Colonic mucosa (tissue), 4 donors: Measurements from ENCODE around the gene MSI2. TPM values are rescaled to one million over a fixed set of nuclear protein-coding genes. Genes with fewer than 3 reads are reported as not detected.
"Not testable (repeated sequence)": the region's sequence is repeated elsewhere in the genome, so short reads cannot be mapped to it uniquely, and the experiment has no call there.

ENCODE experiments used
- DNase-seq: peaks from one replicate; pipeline ENCODE4 v3.0.0-alpha.2; 2020
- H3K27ac ChIP-seq: fragments of 200-600 bp; one replicate; pipeline ENCODE4 v1.8.0; 2021
- H3K27me3 ChIP-seq: fragments of 200-600 bp; one replicate; pipeline ENCODE4 v1.8.0; 2021
- H3K36me3 ChIP-seq: fragments of 200-600 bp; one replicate; pipeline ENCODE4 v1.8.0; 2021
- H3K4me1 ChIP-seq: fragments of 200-600 bp; one replicate; pipeline ENCODE4 v1.8.0; 2021; ENCODE audit warnings: mild to moderate bottlenecking
- H3K4me3 ChIP-seq: fragments of 200-600 bp; one replicate; pipeline ENCODE4 v1.8.0; 2021
- H3K9ac ChIP-seq, 2 donors: one replicate each; pipeline ENCODE4 v1.7.0; 2013; ENCODE audit warnings: control low read depth in 2 of 2, low read depth in 2 of 2, low read length in 2 of 2
- H3K9me3 ChIP-seq: fragments of 200-600 bp; one replicate; pipeline ENCODE4 v1.8.0; 2021
- CTCF ChIP-seq: fragments of 200-600 bp; IDR thresholded peaks from one replicate; pipeline ENCODE4 v1.8.0; 2022; ENCODE audit warnings: antibody characterized with exemption, mild to moderate bottlenecking
- intact Hi-C: fragments of 100-400 bp; cut with DNase I; formaldehyde crosslinking; loops from one replicate; pipeline ENCODE4 v1.14.1; 2022
- total RNA-seq, 2 donors: library from RNA; stranded (reverse); fragmentation: NEBNext Ultra II Directional in 1 of 2; extraction: Animal tissue kit (Norgen Biotek cat#: 25700) in 1 of 2; gene quantifications; one replicate each; pipeline ENCODE4 v1.2.1, GENCODE V29; 2021
- donor health status: healthy.
- donor health status: DM: no; HTN: no; CAD: no.
- donor health status: DM: no; HTN: no; CAD: no.

MSI2 gene
- total RNA-seq, 2 donors from 2014 or later = 61.6 to 75.4 TPM

GRCh38 chr17:57493171-57493570 is 236.8 kb downstream of the MSI2 start:
- Histone ChIP-seq H3K9me3 (no peaks in the 10 kb centered on the region), H3K36me3 (no peaks in the 10 kb centered on the region), H3K4me1 (no peaks in the 10 kb centered on the region), H3K27me3 (no peaks in the 10 kb centered on the region), H3K4me3 (no peak overlapping the region), H3K9ac (no peak overlapping the region), H3K27ac (no peak overlapping the region)
- no peak for DNase-seq
- intact Hi-C loops = no loop called here
- TF ChIP-seq CTCF = no peak

- no peak overlapping the region for H3K4me3 ChIP-seq
- no peak for TF ChIP-seq CTCF
Observed at GRCh38 chr17:57493625-57494024, 237.3 kb downstream of the MSI2 start.

GRCh38 chr17:57494443-57494842 is 238.1 kb downstream of the MSI2 start:
- H3K4me1 ChIP-seq = no peaks in the 10 kb centered on the region
- no peaks in the 10 kb centered on the region for H3K27me3 ChIP-seq
- no peak overlapping the region for H3K4me3 ChIP-seq
- DNase-seq = no peak
- no peaks in the 10 kb centered on the region for H3K9me3 ChIP-seq
- no peak overlapping the region for H3K9ac ChIP-seq
- H3K36me3 ChIP-seq = no peaks in the 10 kb centered on the region
- H3K27ac ChIP-seq = no peak overlapping the region
- intact Hi-C loops = no loop called here
- no peak for TF ChIP-seq CTCF

More at GRCh38 chr17:57493625-57494024, 237.3 kb downstream of the MSI2 start:
- H3K9ac ChIP-seq = no peak overlapping the region
- no peak overlapping the region for H3K27ac ChIP-seq
- no peaks in the 10 kb centered on the region for H3K27me3 ChIP-seq
- H3K36me3 ChIP-seq = no peaks in the 10 kb centered on the region
- DNase-seq = no peak
- H3K9me3 ChIP-seq = no peaks in the 10 kb centered on the region
- intact Hi-C loops = no loop called here
- no peaks in the 10 kb centered on the region for H3K4me1 ChIP-seq

- Histone ChIP-seq H3K36me3 (no peaks in the 10 kb centered on the region), H3K9me3 (no peaks in the 10 kb centered on the region), H3K27ac (no peak overlapping the region), H3K4me3 (no peak overlapping the region), H3K27me3 (no peaks in the 10 kb centered on the region), H3K9ac (no peak overlapping the region), H3K4me1 (no peaks in the 10 kb centered on the region)
- no peak for DNase-seq
- no peak for TF ChIP-seq CTCF
- intact Hi-C loops = no loop called here
Observed at GRCh38 chr17:57495771-57496170, 239.4 kb downstream of the MSI2 start.

GRCh38 chr17:57496382-57496781 is 240.1 kb downstream of the MSI2 start:
- TF ChIP-seq CTCF = no peak
- Histone ChIP-seq H3K27ac (no peak overlapping the region), H3K27me3 (no peaks in the 10 kb centered on the region), H3K36me3 (no peaks in the 10 kb centered on the region), H3K9ac (no peak overlapping the region), H3K4me3 (no peak overlapping the region), H3K4me1 (no peaks in the 10 kb centered on the region), H3K9me3 (no peaks in the 10 kb centered on the region)
- no peak for DNase-seq
- intact Hi-C loops = no loop called here

- intact Hi-C loops = no loop called here
- Histone ChIP-seq H3K4me3 (no peak overlapping the region), H3K27me3 (no peaks in the 10 kb centered on the region), H3K9ac (no peak overlapping the region), H3K27ac (no peak overlapping the region), H3K36me3 (no peaks in the 10 kb centered on the region), H3K4me1 (no peaks in the 10 kb centered on the region), H3K9me3 (no peaks in the 10 kb centered on the region)
- no peak for DNase-seq
- no peak for TF ChIP-seq CTCF
Observed at GRCh38 chr17:57498443-57498842, 242.1 kb downstream of the MSI2 start.

- H3K4me1 ChIP-seq, DNase-seq, H3K27me3 ChIP-seq, intact Hi-C loops, H3K9me3 ChIP-seq, H3K9ac ChIP-seq, H3K27ac ChIP-seq, H3K36me3 ChIP-seq, H3K4me3 ChIP-seq: not testable (repeated sequence)
Observed at GRCh38 chr17:57499221-57499620, 242.9 kb downstream of the MSI2 start.
